ENCODE data around the gene PLD4.

Gene PLD4

GRCh38 chr14:104932676-104933631 is 8.3 kb downstream of the PLD4 start:
- peak; percentile 76 for TF ChIP-seq CTCF (IDR thresholded peaks at IDR 0.05; ENCODE audit: low read depth, low read length, missing control alignments)
- DNase-seq (ENCODE audit: low read depth): no peak
- peak overlapping the region; percentile 21 for H3K4me3 ChIP-seq (ENCODE audit: low read depth, low read length)

GRCh38 chr14:104933746-104934733 is 9.4 kb downstream of the PLD4 start:
- TF ChIP-seq CTCF (IDR thresholded peaks at IDR 0.05; ENCODE audit: low read depth, low read length, missing control alignments): no peak
- no peak overlapping the region for H3K4me3 ChIP-seq (ENCODE audit: low read depth, low read length)
- no peak for DNase-seq (ENCODE audit: low read depth)

- DNase-seq (ENCODE audit: low read depth): no peak
- H3K4me3 ChIP-seq (ENCODE audit: low read depth, low read length): no peak overlapping the region
- TF ChIP-seq CTCF (IDR thresholded peaks at IDR 0.05; ENCODE audit: low read depth, low read length, missing control alignments): no peak
These were observed 10.5 kb downstream of the PLD4 start for GRCh38 chr14:104935026-104935650.

- H3K4me3 ChIP-seq (ENCODE audit: low read depth, low read length): no peak overlapping the region
- DNase-seq (ENCODE audit: low read depth): no peak
- no peak for TF ChIP-seq CTCF (IDR thresholded peaks at IDR 0.05; ENCODE audit: low read depth, low read length, missing control alignments)
These were observed 11.3 kb downstream of the PLD4 start for GRCh38 chr14:104935955-104936354.

- no peak overlapping the region for H3K4me3 ChIP-seq (ENCODE audit: low read depth, low read length)
- DNase-seq (ENCODE audit: low read depth): no peak
- no peak for TF ChIP-seq CTCF (IDR thresholded peaks at IDR 0.05; ENCODE audit: low read depth, low read length, missing control alignments)
These were observed 11.9 kb downstream of the PLD4 start for GRCh38 chr14:104936361-104937155.

GRCh38 chr14:104937161-104937560 is 12.5 kb downstream of the PLD4 start:
- DNase-seq (ENCODE audit: low read depth): no peak
- TF ChIP-seq CTCF (IDR thresholded peaks at IDR 0.05; ENCODE audit: low read depth, low read length, missing control alignments): no peak
- no peak overlapping the region for H3K4me3 ChIP-seq (ENCODE audit: low read depth, low read length)

All from GM12864 (cell line).